Fibroblast of skin of right quadriceps (primary cell): ENCODE data around the gene PDCD7.

Experiments
- DNase-seq: peaks from one replicate; pipeline ENCODE4 v3.0.0-alpha.2; 2013

The PDCD7 gene

GRCh38 chr15:65069779-65070546, 63.6 kb downstream of the PDCD7 start:
- no peak for DNase-seq

DNA sequence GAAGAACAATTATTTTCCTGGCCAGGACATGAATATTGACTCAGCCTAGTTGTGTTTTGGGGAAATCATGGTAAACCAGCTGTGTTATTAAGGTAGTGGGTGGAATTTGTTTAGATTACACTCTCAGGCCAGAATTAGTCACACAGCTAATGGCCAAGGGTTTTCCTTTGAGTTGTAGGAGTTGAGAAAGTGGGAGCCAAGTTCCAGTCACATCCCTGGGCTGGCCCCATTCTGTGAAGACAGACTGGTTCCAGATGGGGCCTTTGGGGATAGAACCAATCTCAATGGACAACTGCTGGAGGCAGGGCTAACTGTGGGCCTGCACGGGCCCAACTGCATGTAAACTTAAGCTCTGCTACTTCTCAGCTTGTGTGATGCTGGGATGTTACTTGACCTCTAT, 64.4 kb downstream of the PDCD7 start:
- DNase-seq = peak; percentile 78

DNA sequence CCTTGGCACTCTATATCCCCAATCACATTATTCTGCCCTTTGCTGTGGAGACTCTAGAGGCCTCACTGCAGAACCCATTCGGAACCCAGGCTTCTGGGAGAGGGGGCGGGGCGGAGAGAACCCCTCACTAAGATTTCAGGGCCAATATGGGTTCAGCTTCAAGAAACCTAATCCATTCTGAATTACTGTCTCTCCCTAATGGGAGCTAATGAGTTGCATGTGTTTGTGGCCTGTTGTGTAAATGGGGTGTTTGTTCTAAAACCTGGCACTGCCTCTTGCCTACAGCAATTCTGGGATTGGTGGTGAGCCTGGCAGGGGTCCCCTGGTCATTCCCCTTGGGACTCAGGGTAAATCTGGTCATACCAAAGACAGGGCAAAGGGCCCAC, 65.2 kb downstream of the PDCD7 start:
- DNase-seq = no peak

DNA sequence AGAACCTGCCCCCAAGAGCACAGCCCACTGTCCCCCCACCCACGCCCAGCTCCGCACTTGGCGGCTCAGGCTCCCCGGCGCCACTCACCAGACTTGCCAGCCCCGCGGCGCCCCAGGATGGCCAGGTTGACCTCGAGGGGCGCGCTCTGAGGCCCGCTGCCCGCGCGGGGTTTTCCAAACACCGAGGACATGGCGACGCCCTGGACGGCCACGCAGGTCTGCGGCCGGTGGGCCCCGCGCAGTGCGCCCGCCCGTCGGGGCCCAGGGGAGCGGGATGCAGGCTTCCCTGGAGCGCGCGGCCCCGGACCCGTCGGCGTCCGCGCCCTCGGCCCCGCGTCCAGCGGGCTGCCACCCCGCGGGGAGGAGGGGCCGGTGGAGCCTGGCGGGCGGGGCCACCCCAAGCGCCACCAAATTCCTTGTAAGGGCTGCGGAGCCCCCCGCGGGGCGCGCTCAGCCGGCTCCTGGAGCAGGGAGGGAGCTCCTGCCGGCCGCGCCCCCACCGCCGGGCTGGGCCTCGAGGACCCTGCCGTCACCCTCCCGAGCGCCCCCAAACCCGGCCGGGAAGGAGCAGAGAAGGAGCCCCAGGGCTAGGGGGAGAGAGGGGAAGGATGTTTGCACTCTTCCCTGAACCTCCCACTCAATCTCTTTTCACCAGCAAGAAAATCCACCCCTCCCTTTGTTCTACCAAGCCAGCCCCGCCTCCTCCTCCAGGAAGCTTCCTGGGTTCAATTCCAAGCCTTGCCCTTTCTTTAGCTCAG, 65.8 kb downstream of the PDCD7 start, which contains the start of gene RASL12:
RASL12 (minus strand) TSS at position 347 of the 758 bp plus-strand sequence; CDS start at position 191, 156 bp downstream.
- DNase-seq = no peak
